NB4 (cell line): Measurements from ENCODE around the gene GTF2F2.
"Not testable (repeated sequence)": the region's sequence is repeated elsewhere in the genome, so short reads cannot be mapped to it uniquely, and the experiment has no call there.

Source experiments
- DNase-seq: peaks from one replicate; pipeline ENCODE4 v3.0.0; 2010; ENCODE audit warnings: low read depth
- H3K4me3 ChIP-seq: one replicate; pipeline ENCODE4 v1.5.1; 2011; ENCODE audit warnings: mild to moderate bottlenecking, low read depth, low read length, moderate library complexity
- MAX ChIP-seq: IDR thresholded peaks from 2 replicates; pipeline ENCODE4 v1.6.1; 2011; ENCODE audit warnings: low read depth, low read length
- MYC ChIP-seq: IDR thresholded peaks from 2 replicates; pipeline ENCODE4 v1.6.1; 2011; ENCODE audit warnings: low read depth, low read length
- POLR2A ChIP-seq: IDR thresholded peaks from 2 replicates; pipeline ENCODE4 v1.6.1; 2011; ENCODE audit warnings: mild to moderate bottlenecking; ENCODE audit not compliant: insufficient read length; ENCODE audit errors: extremely low read depth
- TF ChIP-seq, protein P1 (sequence below): IDR thresholded peaks from one replicate; pipeline ENCODE4 v1.5.1; 2012; ENCODE audit warnings: low read depth, low read length

GTF2F2 gene

DNA sequence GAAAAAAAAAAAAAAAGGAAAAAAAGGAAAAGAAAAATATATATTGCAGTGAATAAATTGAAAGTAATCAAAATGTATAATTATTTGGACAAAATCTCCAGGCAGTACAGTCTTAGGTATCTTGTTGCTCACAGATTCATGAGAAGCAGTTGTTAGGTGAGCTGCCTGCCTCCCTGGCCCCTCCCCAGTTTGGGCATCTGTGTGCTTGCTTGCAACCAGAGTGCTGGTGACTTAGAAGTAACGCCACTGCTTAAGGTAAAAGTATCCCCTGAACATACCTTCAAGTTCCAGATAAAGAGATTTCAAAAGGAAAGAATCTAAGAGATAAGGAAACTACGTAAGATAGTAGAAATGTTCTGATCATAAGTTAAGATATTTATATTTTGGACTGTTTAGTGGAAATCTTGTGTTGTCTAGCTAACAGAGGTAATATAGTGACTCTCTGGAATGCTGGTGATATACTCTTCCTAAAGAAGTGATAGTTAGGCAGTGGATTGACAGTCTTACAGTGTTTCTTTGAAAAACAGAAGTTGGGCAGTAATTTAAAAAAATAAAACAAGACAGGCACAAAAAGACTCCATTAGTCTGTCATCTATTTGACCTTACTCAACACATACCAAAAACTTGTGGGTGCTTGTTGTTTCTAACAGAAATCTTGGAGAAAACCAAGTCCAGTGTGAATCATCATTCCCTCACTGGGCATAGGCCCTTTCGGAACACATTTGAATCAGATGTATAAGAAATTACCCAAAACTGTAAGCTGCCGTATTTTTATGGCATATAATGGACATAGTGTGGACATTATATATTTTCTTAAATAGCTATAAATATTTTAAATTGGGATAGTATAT is 118.9 kb downstream of the GTF2F2 start:
- no peak for TF ChIP-seq MYC
- no peak for TF ChIP-seq MAX
- TF ChIP-seq POLR2A: no peak
- TF ChIP-seq, protein P1, sequence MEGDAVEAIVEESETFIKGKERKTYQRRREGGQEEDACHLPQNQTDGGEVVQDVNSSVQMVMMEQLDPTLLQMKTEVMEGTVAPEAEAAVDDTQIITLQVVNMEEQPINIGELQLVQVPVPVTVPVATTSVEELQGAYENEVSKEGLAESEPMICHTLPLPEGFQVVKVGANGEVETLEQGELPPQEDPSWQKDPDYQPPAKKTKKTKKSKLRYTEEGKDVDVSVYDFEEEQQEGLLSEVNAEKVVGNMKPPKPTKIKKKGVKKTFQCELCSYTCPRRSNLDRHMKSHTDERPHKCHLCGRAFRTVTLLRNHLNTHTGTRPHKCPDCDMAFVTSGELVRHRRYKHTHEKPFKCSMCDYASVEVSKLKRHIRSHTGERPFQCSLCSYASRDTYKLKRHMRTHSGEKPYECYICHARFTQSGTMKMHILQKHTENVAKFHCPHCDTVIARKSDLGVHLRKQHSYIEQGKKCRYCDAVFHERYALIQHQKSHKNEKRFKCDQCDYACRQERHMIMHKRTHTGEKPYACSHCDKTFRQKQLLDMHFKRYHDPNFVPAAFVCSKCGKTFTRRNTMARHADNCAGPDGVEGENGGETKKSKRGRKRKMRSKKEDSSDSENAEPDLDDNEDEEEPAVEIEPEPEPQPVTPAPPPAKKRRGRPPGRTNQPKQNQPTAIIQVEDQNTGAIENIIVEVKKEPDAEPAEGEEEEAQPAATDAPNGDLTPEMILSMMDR: no peak
- no peak overlapping the region for H3K4me3 ChIP-seq
- no peak for DNase-seq

DNA sequence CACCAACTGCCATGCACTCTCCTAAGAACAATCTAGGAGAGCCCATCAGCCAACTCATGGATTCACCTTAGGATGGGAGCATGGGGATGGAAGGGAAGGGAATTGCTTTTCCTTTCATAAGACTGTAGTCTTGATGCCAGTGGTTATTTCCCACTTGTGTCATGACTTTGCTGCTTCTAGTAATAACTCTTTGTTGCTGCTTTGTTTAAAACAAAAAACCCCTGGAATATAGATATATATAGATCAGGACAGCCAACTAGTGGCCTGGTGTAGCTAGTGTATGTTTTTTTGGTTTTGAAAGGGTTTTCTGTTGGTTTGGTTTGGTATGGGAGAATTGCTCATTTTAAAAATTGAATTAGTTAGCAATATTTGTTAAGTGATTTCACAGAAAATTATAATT is 119.8 kb downstream of the GTF2F2 start:
- TF ChIP-seq MYC: no peak
- H3K4me3 ChIP-seq: no peak overlapping the region
- no peak for DNase-seq

GRCh38 chr13:45242070-45242469 is 121.8 kb downstream of the GTF2F2 start:
- TF ChIP-seq, protein P1: no peak
- TF ChIP-seq MYC (no peak), POLR2A (no peak), MAX (no peak)
- DNase-seq: no peak
- H3K4me3 ChIP-seq: no peak overlapping the region

DNA sequence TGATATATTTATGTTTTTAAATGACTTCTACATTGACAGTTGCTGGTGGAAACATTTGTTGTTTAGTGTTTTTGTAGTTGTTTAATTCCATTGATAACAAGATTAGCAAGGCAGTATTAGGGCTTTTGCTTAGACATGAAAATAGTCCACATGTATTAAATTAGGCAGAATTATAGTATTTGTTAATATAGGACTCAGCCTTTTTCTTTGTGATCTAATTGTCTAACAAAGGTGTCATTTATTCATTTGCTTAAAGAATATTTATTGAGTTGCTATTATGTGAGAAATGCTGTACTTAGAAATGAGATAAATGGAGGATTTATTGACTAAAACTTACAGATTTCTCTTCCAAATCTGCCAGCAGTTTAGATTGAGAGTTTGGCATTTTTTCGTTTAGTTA is 122.2 kb downstream of the GTF2F2 start:
- H3K4me3 ChIP-seq: no peak overlapping the region
- no peak for TF ChIP-seq MYC
- TF ChIP-seq, protein P1: no peak
- no peak for TF ChIP-seq POLR2A
- no peak for TF ChIP-seq MAX

GRCh38 chr13:45243077-45243476 is 122.8 kb downstream of the GTF2F2 start:
- no peak for DNase-seq
- H3K4me3 ChIP-seq: no peak overlapping the region
- TF ChIP-seq MYC (no peak), POLR2A (no peak), MAX (no peak)
- TF ChIP-seq, protein P1: no peak

More for the DNA sequence above, 122.2 kb downstream of the GTF2F2 start:
- no peak for DNase-seq

- H3K4me3 ChIP-seq, DNase-seq: not testable (repeated sequence)
Observed at GRCh38 chr13:45244736-45245135, 124.4 kb downstream of the GTF2F2 start.

- DNase-seq: no peak
- no peak overlapping the region for H3K4me3 ChIP-seq
- no peak for TF ChIP-seq MYC
- TF ChIP-seq, protein P1: no peak
- TF ChIP-seq MAX: no peak
- no peak for TF ChIP-seq POLR2A
Observed at GRCh38 chr13:45249662-45250061, 129.4 kb downstream of the GTF2F2 start.
